Panc1 (cell line): ENCODE data around the gene LMBRD1. TPM values are rescaled to one million over a fixed set of nuclear protein-coding genes. Genes with fewer than 3 reads are reported as not detected.

Experiments
- ATAC-seq: fragments of 200-7000 bp; cut with Tn5 transposase; 2 replicates; pipeline ENCODE4 v1.9.1; 2020; ENCODE audit warnings: mild to moderate bottlenecking, moderate library complexity
- BruUV-seq: library from RNA; stranded (reverse); fragments of 400-500 nt; replicated peaks from 2 replicates; lab custom pipeline; 2021; lab: Mats Ljungman, UMichigan
- CTCF ChIA-PET: fragments of 300-600 bp; sonication (Branson Sonifier 250); formaldehyde crosslinking; loops from one replicate; lab custom pipeline; 2022; ENCODE audit warnings: antibody characterized with exemption; lab: Charles Lee
- POLR2A ChIA-PET: fragments of 300-600 bp; sonication (Branson Sonifier 250); formaldehyde crosslinking; loops from one replicate; lab custom pipeline; 2022; ENCODE audit warnings: antibody characterized with exemption; lab: Charles Lee
- DNase-seq: peaks from one replicate; pipeline ENCODE4 v3.0.0-alpha.2; 2010; ENCODE audit warnings: low read depth, low spot score
- H3K27ac ChIP-seq: 2 replicates; pipeline ENCODE4 v1.5.1; 2011; ENCODE audit warnings: mild to moderate bottlenecking, low read length, inconsistent platforms
- H3K27me3 ChIP-seq: fragments of 200-500 bp; sonication (Bioruptor generic); 2 replicates; pipeline ENCODE4 v1.6.0; 2014; ENCODE audit warnings: low read length, inconsistent platforms; ENCODE audit not compliant: control insufficient read depth, insufficient read depth
- H3K36me3 ChIP-seq: fragments of 200-500 bp; sonication (Bioruptor generic); 2 replicates; pipeline ENCODE4 v1.5.1; 2014; ENCODE audit warnings: inconsistent platforms, mild to moderate bottlenecking, low read length, moderate library complexity; ENCODE audit not compliant: control insufficient read depth, insufficient read depth
- H3K4me1 ChIP-seq: 2 replicates; pipeline ENCODE4 v1.5.1; 2011; ENCODE audit warnings: inconsistent platforms, mild to moderate bottlenecking, low read length, moderate library complexity; ENCODE audit not compliant: control insufficient read depth, insufficient read depth
- H3K4me3 ChIP-seq, 2 experiments: 2 replicates each; pipeline ENCODE4 v1.5.1; 2011 to 2012; ENCODE audit warnings: low read depth in 2 of 2, low read length in 2 of 2, mild to moderate bottlenecking in 2 of 2, inconsistent platforms in 1 of 2, moderate library complexity in 1 of 2
- H3K9me3 ChIP-seq: fragments of 200-500 bp; sonication (Bioruptor generic); 2 replicates; pipeline ENCODE4 v1.5.1; 2014; ENCODE audit warnings: low read depth, mild to moderate bottlenecking, inconsistent platforms, low read length, moderate library complexity; ENCODE audit not compliant: control insufficient read depth, insufficient read depth
- CTCF ChIP-seq: fragments of 450-650 bp; IDR thresholded peaks from 2 replicates; pipeline ENCODE4 v1.5.1; 2017; ENCODE audit warnings: mild to moderate bottlenecking
- POLR2AphosphoS5 ChIP-seq: IDR thresholded peaks from 2 replicates; pipeline ENCODE4 v1.6.1; 2012; ENCODE audit warnings: mild to moderate bottlenecking, low read depth, low read length, moderate library complexity
- REST ChIP-seq, 2 experiments: IDR thresholded peaks; 2 replicates each; pipeline ENCODE4 v1.6.1; 2011 to 2012; ENCODE audit warnings: low read depth in 2 of 2, control low read depth in 1 of 2, low read length in 1 of 2, mild to moderate bottlenecking in 1 of 2, moderate library complexity in 1 of 2; ENCODE audit not compliant: insufficient read depth in 1 of 2
- SIN3A ChIP-seq: IDR thresholded peaks from 2 replicates; pipeline ENCODE4 v1.6.1; 2012; ENCODE audit warnings: low read depth, mild to moderate bottlenecking, low read length, moderate library complexity, borderline replicate concordance; ENCODE audit not compliant: insufficient read depth
- TCF7L2 ChIP-seq: IDR thresholded peaks from 2 replicates; pipeline ENCODE4 v1.6.1; 2011; ENCODE audit warnings: mild to moderate bottlenecking, low read depth, low read length, inconsistent platforms
- in situ Hi-C: cut with HindIII; loops from 2 replicates; pipeline ENCODE4 v1.10.0; 2016; ENCODE audit warnings: low sequenced_read_pairs, low pct_unique_long_range_greater_than_20kb
- intact Hi-C: fragments of 100-400 bp; cut with micrococcal nuclease; formaldehyde crosslinking; loops from one replicate; pipeline ENCODE4 v1.10.0; 2022; ENCODE audit not compliant: unreplicated experiment
- total RNA-seq: library from RNA; stranded (reverse); gene quantifications from one replicate; pipeline ENCODE4 v1.2.1, GENCODE V29; 2021; ENCODE audit not compliant: unreplicated experiment

LMBRD1 gene
- total RNA-seq, 1 experiment from 2014 or later = 17.9 TPM

- POLR2A ChIA-PET = no interaction called here
- no peaks in the 10 kb centered on the region for H3K27me3 ChIP-seq
- DNase-seq (no peak), ATAC-seq (no peak)
- in situ Hi-C loops (no loop called here), intact Hi-C loops (no loop called here)
- no peak overlapping the region for H3K4me3 ChIP-seq
- no peaks in the 10 kb centered on the region for H3K9me3 ChIP-seq
- H3K4me1 ChIP-seq = no peaks in the 10 kb centered on the region
- no peaks in the 10 kb centered on the region for H3K36me3 ChIP-seq
- CTCF ChIA-PET = no interaction called here
- H3K27ac ChIP-seq = no peak overlapping the region
- BruUV-seq = no TSS peak
- no peak for TF ChIP-seq CTCF
- TF ChIP-seq SIN3A = no peak
Measured at GRCh38 chr6:69690986-69691385, 105.8 kb downstream of the LMBRD1 start.

GRCh38 chr6:69680302-69680701, 116.5 kb downstream of the LMBRD1 start:
- ChIA-PET POLR2A (no interaction called here), CTCF (no interaction called here)
- no peak for TF ChIP-seq POLR2AphosphoS5
- no peak for TF ChIP-seq CTCF
- TF ChIP-seq REST (IDR thresholded peaks at IDR 0.05; ENCODE audit: insufficient read depth in 1 of 2, low read depth in 2 of 2, low read length in 1 of 2) = no peak
- TF ChIP-seq SIN3A = no peak
- no peak for TF ChIP-seq TCF7L2
- BruUV-seq = no TSS peak
- no peaks in the 10 kb centered on the region for H3K36me3 ChIP-seq
- no peak overlapping the region for H3K27ac ChIP-seq
- in situ Hi-C loops (no loop called here), intact Hi-C loops (no loop called here)
- H3K4me3 ChIP-seq = no peak overlapping the region
- H3K4me1 ChIP-seq = no peaks in the 10 kb centered on the region
- no peaks in the 10 kb centered on the region for H3K27me3 ChIP-seq
- DNase-seq (no peak), ATAC-seq (no peak)
- H3K9me3 ChIP-seq = no peaks in the 10 kb centered on the region

GRCh38 chr6:69673298-69673697, 123.5 kb downstream of the LMBRD1 start:
- no peak for DNase-seq
- in situ Hi-C loops = no loop called here
- Histone ChIP-seq H3K27ac (no peak overlapping the region), H3K4me1 (no peaks in the 10 kb centered on the region), H3K4me3 (no peak overlapping the region), H3K9me3 (no peaks in the 10 kb centered on the region), H3K27me3 (no peaks in the 10 kb centered on the region), H3K36me3 (no peaks in the 10 kb centered on the region)
- TF ChIP-seq TCF7L2 = no peak
- TF ChIP-seq POLR2AphosphoS5 = no peak
- TF ChIP-seq REST (IDR thresholded peaks at IDR 0.05; ENCODE audit: insufficient read depth in 1 of 2, low read depth in 2 of 2, low read length in 1 of 2) = no peak
- TF ChIP-seq SIN3A = no peak
- no peak for TF ChIP-seq CTCF
- intact Hi-C loops = no loop called here
- CTCF ChIA-PET = no interaction called here
- no peak for ATAC-seq
- POLR2A ChIA-PET = no interaction called here
- no TSS peak for BruUV-seq
